Cardiac muscle cell (in vitro differentiated cells and primary cell): ENCODE data around the gene ABCC8. TPM values are rescaled to one million over a fixed set of nuclear protein-coding genes. Genes with fewer than 3 reads are reported as not detected.
"Not testable (repeated sequence)": the region's sequence is repeated elsewhere in the genome, so short reads cannot be mapped to it uniquely, and the experiment has no call there.

Experiments used
- DNase-seq, 2 donors: peaks; one replicate each; pipeline versions ENCODE4 v3.0.0 to v3.0.0-alpha.2; 2010 to 2017; ENCODE audit warnings: low read depth in 1 of 2, low spot score in 1 of 2
- H3K27ac ChIP-seq: fragments of 200-600 bp; sonication (generic); 2 replicates; pipeline ENCODE4 v1.5.1; 2016
- H3K27me3 ChIP-seq: fragments of 200-600 bp; sonication (generic); 2 replicates; pipeline ENCODE4 v1.6.0; 2016; ENCODE audit warnings: control low read depth
- H3K36me3 ChIP-seq: fragments of 200-600 bp; sonication (generic); 2 replicates; pipeline ENCODE4 v1.5.1; 2016; ENCODE audit warnings: control low read depth
- H3K4me1 ChIP-seq: fragments of 200-600 bp; sonication (generic); 2 replicates; pipeline ENCODE4 v1.8.1; 2017; ENCODE audit warnings: low read depth, mild to moderate bottlenecking, mixed run types
- H3K4me3 ChIP-seq: fragments of 200-600 bp; sonication (generic); 2 replicates; pipeline ENCODE4 v1.5.1; 2016; ENCODE audit warnings: mild to moderate bottlenecking
- H3K9me3 ChIP-seq: fragments of 200-600 bp; sonication (generic); 2 replicates; pipeline ENCODE4 v1.5.1; 2017; ENCODE audit warnings: low read depth, mild to moderate bottlenecking, control low read depth
- polyA plus RNA-seq: library from polyadenylated mRNA; unstranded; fragments of >200 nt; fragmentation: Nextera tagmentation; extraction: Ambion mirVana; gene quantifications from 2 replicates; pipeline ENCODE4 v1.2.1, GENCODE V29; 2016
- total RNA-seq: library from RNA; depleted of rRNA; stranded (reverse); fragments of >200 nt; gene quantifications from 2 replicates; pipeline ENCODE4 v1.2.3, GENCODE V29; 2016
- TF ChIP-seq, protein P1 (sequence below): IDR thresholded peaks from 2 replicates; pipeline ENCODE4 v1.5.1; 2012; ENCODE audit warnings: low read depth, mild to moderate bottlenecking, low read length

ABCC8 gene
- total and polyA plus RNA-seq, 2 experiments from 2014 or later: 2.4 to 5.3 TPM

DNA sequence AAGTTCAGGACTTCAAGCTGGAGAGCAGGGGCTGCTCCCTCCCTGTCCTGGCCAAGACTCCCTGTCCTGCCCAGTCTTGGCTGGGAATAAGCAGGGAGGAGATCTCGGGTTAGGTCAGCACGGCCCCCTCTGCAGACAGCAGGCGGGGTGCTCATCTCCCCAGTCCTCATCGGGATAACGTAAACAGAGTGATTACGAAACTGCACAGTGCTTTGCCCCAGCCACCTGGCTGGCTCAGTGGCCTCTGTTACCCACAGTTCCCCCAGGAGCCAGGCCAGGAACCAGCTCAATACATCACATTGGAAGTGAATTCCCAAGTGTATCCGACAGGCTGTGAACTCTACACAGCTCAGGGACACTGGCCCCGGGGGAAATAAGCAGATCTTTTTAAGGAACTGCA is 45.5 kb downstream of the ABCC8 start:
- Histone ChIP-seq H3K9me3 (no peaks in the 10 kb centered on the region), H3K4me3 (no peak overlapping the region), H3K36me3 (no peaks in the 10 kb centered on the region), H3K27ac (no peak overlapping the region), H3K27me3 (no peaks in the 10 kb centered on the region), H3K4me1 (peaks cover 4% of the 10 kb centered on the region)
- DNase-seq: no peak
- TF ChIP-seq, protein P1, sequence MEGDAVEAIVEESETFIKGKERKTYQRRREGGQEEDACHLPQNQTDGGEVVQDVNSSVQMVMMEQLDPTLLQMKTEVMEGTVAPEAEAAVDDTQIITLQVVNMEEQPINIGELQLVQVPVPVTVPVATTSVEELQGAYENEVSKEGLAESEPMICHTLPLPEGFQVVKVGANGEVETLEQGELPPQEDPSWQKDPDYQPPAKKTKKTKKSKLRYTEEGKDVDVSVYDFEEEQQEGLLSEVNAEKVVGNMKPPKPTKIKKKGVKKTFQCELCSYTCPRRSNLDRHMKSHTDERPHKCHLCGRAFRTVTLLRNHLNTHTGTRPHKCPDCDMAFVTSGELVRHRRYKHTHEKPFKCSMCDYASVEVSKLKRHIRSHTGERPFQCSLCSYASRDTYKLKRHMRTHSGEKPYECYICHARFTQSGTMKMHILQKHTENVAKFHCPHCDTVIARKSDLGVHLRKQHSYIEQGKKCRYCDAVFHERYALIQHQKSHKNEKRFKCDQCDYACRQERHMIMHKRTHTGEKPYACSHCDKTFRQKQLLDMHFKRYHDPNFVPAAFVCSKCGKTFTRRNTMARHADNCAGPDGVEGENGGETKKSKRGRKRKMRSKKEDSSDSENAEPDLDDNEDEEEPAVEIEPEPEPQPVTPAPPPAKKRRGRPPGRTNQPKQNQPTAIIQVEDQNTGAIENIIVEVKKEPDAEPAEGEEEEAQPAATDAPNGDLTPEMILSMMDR: no peak

DNA sequence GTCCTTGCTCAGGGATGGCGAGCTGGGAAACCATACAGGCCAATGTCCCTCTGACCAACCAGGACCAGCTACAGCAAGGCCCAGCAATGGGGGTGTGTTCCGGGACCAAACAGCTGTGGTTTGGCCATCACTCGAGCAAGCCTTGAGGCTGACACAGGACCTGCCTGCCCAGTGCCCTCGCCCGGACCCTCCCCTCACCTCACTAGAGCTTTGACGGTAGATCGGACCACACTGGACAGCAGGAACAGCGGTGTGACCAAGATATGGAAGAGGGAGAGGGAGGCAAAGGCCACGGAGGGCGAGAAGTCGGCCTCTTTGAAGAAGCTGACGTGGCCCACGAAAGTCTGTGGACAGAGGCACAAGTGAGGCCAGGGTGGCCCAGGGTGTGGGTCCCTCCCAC is 46.0 kb downstream of the ABCC8 start:
- Histone ChIP-seq H3K27me3 (no peaks in the 10 kb centered on the region), H3K4me3 (no peak overlapping the region), H3K27ac (no peak overlapping the region), H3K4me1 (peaks cover 4% of the 10 kb centered on the region), H3K36me3 (no peaks in the 10 kb centered on the region), H3K9me3 (no peaks in the 10 kb centered on the region)
- DNase-seq: no peak
- TF ChIP-seq, protein P1: no peak

GRCh38 chr11:17428925-17429324 is 47.7 kb downstream of the ABCC8 start:
- Histone ChIP-seq H3K36me3 (no peaks in the 10 kb centered on the region), H3K4me3 (no peak overlapping the region), H3K27me3 (no peaks in the 10 kb centered on the region), H3K27ac (no peak overlapping the region), H3K4me1 (peaks cover 4% of the 10 kb centered on the region), H3K9me3 (no peaks in the 10 kb centered on the region)
- TF ChIP-seq, protein P1: no peak
- DNase-seq: no peak

DNA sequence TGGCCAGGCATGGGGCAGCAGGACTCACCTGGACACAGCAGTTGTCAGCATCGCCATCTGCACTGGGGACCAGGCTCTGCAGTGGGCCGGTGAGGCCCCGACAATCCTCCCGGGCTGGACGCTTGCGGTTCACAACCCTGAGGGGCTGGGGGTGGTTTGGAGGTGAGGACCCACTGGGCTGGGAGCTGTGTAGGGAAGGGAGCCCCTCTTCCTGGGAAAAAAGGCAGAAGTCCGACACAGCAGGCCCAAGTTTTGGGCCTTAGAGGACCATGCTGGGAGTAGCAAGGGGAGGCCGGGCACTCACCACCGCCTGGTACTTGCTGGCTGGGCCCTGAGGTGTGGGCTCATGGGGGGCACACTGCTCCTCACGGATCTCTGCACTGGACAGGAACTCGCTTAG is 48.4 kb downstream of the ABCC8 start:
- no peaks in the 10 kb centered on the region for H3K9me3 ChIP-seq
- no peak overlapping the region for H3K27ac ChIP-seq
- no peak for DNase-seq
- no peaks in the 10 kb centered on the region for H3K27me3 ChIP-seq
- H3K36me3 ChIP-seq: no peaks in the 10 kb centered on the region
- TF ChIP-seq, protein P1: no peak
- H3K4me3 ChIP-seq: no peak overlapping the region
- peaks cover 4% of the 10 kb centered on the region for H3K4me1 ChIP-seq

DNA sequence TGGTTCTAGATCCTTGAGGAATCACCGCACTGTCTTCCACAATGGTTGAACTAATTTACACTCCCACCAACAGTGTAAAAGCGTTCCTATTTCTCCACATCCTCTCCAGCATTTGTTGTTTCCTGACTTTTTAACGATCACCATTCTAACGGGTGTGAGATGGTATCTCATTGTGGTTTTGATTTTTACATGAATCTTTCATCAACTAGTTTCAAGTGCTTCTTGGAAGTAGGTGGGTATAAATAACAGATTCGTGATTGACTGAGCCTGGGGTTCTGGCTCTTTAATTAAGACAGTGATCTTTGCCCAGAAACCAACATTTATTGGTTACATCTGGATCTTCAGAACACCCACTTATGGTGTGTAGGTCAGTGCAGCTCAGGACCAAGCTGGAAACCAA is 50.4 kb downstream of the ABCC8 start:
- not testable (repeated sequence) for H3K9me3 ChIP-seq, H3K27ac ChIP-seq, H3K4me1 ChIP-seq, H3K36me3 ChIP-seq, DNase-seq, H3K27me3 ChIP-seq, H3K4me3 ChIP-seq

DNA sequence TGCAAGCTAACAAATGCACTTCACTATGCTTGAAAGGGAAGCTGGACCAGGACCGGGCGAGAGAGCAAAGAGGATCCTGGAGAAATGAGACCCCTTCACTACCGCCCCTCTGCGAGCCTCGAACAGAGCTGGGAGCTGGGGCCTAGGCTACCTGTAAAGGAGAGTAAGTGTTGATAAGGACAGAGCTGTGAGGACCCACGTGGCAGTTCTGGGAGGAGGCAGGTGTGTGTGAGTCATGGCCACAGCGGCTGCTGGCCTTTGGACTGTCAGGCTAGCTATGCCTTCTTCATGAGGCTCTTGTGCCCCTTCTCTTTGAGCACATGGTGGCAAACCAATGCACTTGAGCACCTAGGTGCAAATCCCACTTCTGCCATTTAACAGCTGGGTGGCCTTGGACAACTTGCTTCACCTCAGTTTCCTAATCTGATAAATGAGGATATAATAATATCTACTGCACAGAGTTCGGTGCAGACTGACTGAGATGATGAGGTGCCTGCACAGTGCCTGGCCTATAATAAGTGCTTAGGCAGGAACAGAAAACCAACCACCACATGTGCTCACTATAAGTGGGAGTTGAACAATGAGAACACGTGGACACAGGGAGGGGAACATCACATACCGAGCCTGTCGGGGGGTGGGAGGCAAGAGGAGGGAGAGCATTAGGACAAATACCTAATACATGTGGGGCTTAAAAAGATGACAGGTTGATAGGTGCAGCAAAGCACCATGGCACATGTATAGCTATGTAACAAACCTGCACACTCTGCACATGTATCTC is 52.9 kb downstream of the ABCC8 start:
- Histone ChIP-seq H3K4me3 (no peak overlapping the region), H3K27me3 (no peaks in the 10 kb centered on the region), H3K36me3 (no peaks in the 10 kb centered on the region), H3K4me1 (peaks cover 10% of the 10 kb centered on the region), H3K27ac (no peak overlapping the region), H3K9me3 (no peaks in the 10 kb centered on the region)
- DNase-seq: no peak
- TF ChIP-seq, protein P1: no peak
